ENCODE results near the gene ZNF688. TPM values are rescaled to one million over a fixed set of nuclear protein-coding genes. Genes with fewer than 3 reads are reported as not detected.

Gene ZNF688
- total and polyA plus RNA-seq, 2 of the 8 experiments (the other 6 are each of a cell fraction or from before 2014, with no cell fraction given) = 2.7 to 3.5 TPM

GRCh38 chr16:30526137-30526822, 45.2 kb downstream of the ZNF688 start, which contains the start of gene ZNF768 (continued):
- TF ChIP-seq ZNF274 (IDR thresholded peaks at IDR 0.05; ENCODE audit: borderline replicate concordance, extremely low read depth, low read length) (no peak), HDAC6 (IDR thresholded peaks at IDR 0.05; ENCODE audit: low read depth, low read length) (no peak), EZH2 (IDR thresholded peaks at IDR 0.05; ENCODE audit: low read depth, low read length, severe bottlenecking) (no peak), POLR2A (IDR thresholded peaks at IDR 0.05; ENCODE audit: control extremely low read depth in 1 of 2, low read depth in 2 of 2, low read length in 2 of 2) (no peak), POU5F1 (IDR thresholded peaks at IDR 0.05; ENCODE audit: low read depth, low read length) (no peak), POLR2AphosphoS5 (IDR thresholded peaks at IDR 0.05; ENCODE audit: low read depth, low read length) (0 out of 2 replicates have a peak, but pooled peaks have one; percentile 24), NANOG (IDR thresholded peaks at IDR 0.05; ENCODE audit: insufficient read depth, low read depth, low read length, poor library complexity, severe bottlenecking) (no peak), SUZ12 (IDR thresholded peaks at IDR 0.05; ENCODE audit: low read length) (no peak), SP4 (IDR thresholded peaks at IDR 0.05; ENCODE audit: low read length) (no peak), CBX5 (IDR thresholded peaks at IDR 0.05; ENCODE audit: low read depth, low read length) (no peak), GTF2F1 (IDR thresholded peaks at IDR 0.05; ENCODE audit: borderline replicate concordance, low read depth, low read length) (no peak), SAP30 (IDR thresholded peaks at IDR 0.05; ENCODE audit: insufficient read depth, insufficient replicate concordance, low read length) (no peak), CEBPB (IDR thresholded peaks at IDR 0.05; ENCODE audit: low read depth, low read length) (no peak), KDM5A (IDR thresholded peaks at IDR 0.05; ENCODE audit: low read length) (no peak), SP1 (IDR thresholded peaks at IDR 0.05; ENCODE audit: low read depth, low read length) (no peak), SRF (IDR thresholded peaks at IDR 0.05; ENCODE audit: low read depth, low read length) (no peak), YY1 (IDR thresholded peaks at IDR 0.05; ENCODE audit: low read depth, low read length) (no peak; the same call in 1 of the 2 replicates), JUN (IDR thresholded peaks at IDR 0.05; ENCODE audit: low read depth, low read length) (no peak), KDM4A (IDR thresholded peaks at IDR 0.05; ENCODE audit: low read depth, low read length, severe bottlenecking) (no peak), JUND (IDR thresholded peaks at IDR 0.05; ENCODE audit: low read length) (no peak), BACH1 (IDR thresholded peaks at IDR 0.05; ENCODE audit: low read length) (0 out of 2 replicates have a peak, but pooled peaks have one; percentile 7), RXRA (IDR thresholded peaks at IDR 0.05; ENCODE audit: insufficient read depth, low read depth, low read length) (no peak), CHD1 (IDR thresholded peaks at IDR 0.05; ENCODE audit: low read depth, low read length) (no peak), MAFK (IDR thresholded peaks at IDR 0.05; ENCODE audit: low read depth, low read length) (no peak)
- TF ChIP-seq, protein P1, sequence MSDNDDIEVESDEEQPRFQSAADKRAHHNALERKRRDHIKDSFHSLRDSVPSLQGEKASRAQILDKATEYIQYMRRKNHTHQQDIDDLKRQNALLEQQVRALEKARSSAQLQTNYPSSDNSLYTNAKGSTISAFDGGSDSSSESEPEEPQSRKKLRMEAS (IDR thresholded peaks at IDR 0.05) = peak; percentile 78; the same call in 1 of the 2 replicates
- TF ChIP-seq, protein P2, sequence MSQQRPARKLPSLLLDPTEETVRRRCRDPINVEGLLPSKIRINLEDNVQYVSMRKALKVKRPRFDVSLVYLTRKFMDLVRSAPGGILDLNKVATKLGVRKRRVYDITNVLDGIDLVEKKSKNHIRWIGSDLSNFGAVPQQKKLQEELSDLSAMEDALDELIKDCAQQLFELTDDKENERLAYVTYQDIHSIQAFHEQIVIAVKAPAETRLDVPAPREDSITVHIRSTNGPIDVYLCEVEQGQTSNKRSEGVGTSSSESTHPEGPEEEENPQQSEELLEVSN (IDR thresholded peaks at IDR 0.05) = no peak

Data from H1 (cell line).